Measurements from ENCODE around the gene ESR2. TPM values are rescaled to one million over a fixed set of nuclear protein-coding genes. Genes with fewer than 3 reads are reported as not detected.

ESR2 gene
- total and polyA plus RNA-seq, 2 of the 8 experiments (the other 6 are each of a cell fraction or from before 2014, with no cell fraction given), result 0.19 to 0.23 TPM

GRCh38 chr14:64245491-64245890 lies 48.7 kb downstream of the ESR2 start (continued):
- TF ChIP-seq ATF2 (IDR thresholded peaks at IDR 0.05; ENCODE audit: low read length) (no peak), RXRA (IDR thresholded peaks at IDR 0.05; ENCODE audit: insufficient read depth, low read depth, low read length) (no peak), SIRT6 (IDR thresholded peaks at IDR 0.05; ENCODE audit: low read length) (no peak), SIX5 (IDR thresholded peaks at IDR 0.05; ENCODE audit: low read depth, low read length) (no peak), CBX8 (IDR thresholded peaks at IDR 0.05; ENCODE audit: borderline replicate concordance, low read depth, low read length) (no peak), ATF3 (IDR thresholded peaks at IDR 0.05; ENCODE audit: insufficient read depth, low read depth, low read length) (no peak)
